HepG2 (cell line): ENCODE measurements around the gene UBE2B. TPM values are rescaled to one million over a fixed set of nuclear protein-coding genes. Genes with fewer than 3 reads are reported as not detected.

Source experiments
- ATAD3A ChIP-seq: sonication (generic); formaldehyde crosslinking; IDR thresholded peaks from 2 replicates; pipeline ENCODE4 v1.4.0; 2020; ENCODE audit warnings: missing genetic modification reagents
- DDIT3 ChIP-seq: sonication (generic); formaldehyde crosslinking; IDR thresholded peaks from 2 replicates; pipeline ENCODE4 v1.4.0; 2020; ENCODE audit warnings: mild to moderate bottlenecking, missing genetic modification reagents
- GPBP1L1 ChIP-seq: sonication (generic); formaldehyde crosslinking; IDR thresholded peaks from 2 replicates; pipeline ENCODE4 v1.5.0; 2020; ENCODE audit warnings: mild to moderate bottlenecking, missing genetic modification reagents
- GTF2F1 ChIP-seq: fragments of 150-350 bp; IDR thresholded peaks from 2 replicates; pipeline ENCODE4 v1.6.1; 2014; ENCODE audit warnings: low read length
- HCFC1 ChIP-seq: fragments of 150-350 bp; IDR thresholded peaks from 2 replicates; pipeline ENCODE4 v1.6.1; 2014; ENCODE audit warnings: low read depth, low read length
- HDAC1 ChIP-seq: sonication (generic); formaldehyde crosslinking; IDR thresholded peaks from 2 replicates; pipeline ENCODE4 v1.5.1; 2020; ENCODE audit warnings: mild to moderate bottlenecking, missing genetic modification reagents
- HNF4G ChIP-seq, 2 experiments: sonication (generic) in 1 of 2; formaldehyde crosslinking in 1 of 2; IDR thresholded peaks; 2 replicates each; pipeline versions ENCODE4 v1.4.0 to v1.6.1; 2011 to 2020; ENCODE audit warnings: borderline replicate concordance in 2 of 2, low read depth in 2 of 2, mild to moderate bottlenecking in 2 of 2, low read length in 1 of 2, missing genetic modification reagents in 1 of 2, moderate library complexity in 1 of 2
- LCORL ChIP-seq, 2 experiments: fragments of 450-650 bp in 1 of 2; sonication (generic) in 1 of 2; formaldehyde crosslinking in 1 of 2; IDR thresholded peaks; 2 replicates each; pipeline versions ENCODE4 v1.5.0 to v1.6.1; 2017 to 2020; ENCODE audit warnings: antibody characterized with exemption in 1 of 2, missing genetic modification reagents in 1 of 2
- MAZ ChIP-seq, 2 experiments: sonication (generic) in 1 of 2; formaldehyde crosslinking in 1 of 2; IDR thresholded peaks; 2 replicates each; pipeline versions ENCODE4 v1.5.0 to v1.6.1; 2012 to 2020; ENCODE audit warnings: low read depth in 2 of 2, mild to moderate bottlenecking in 2 of 2, borderline replicate concordance in 1 of 2, improper control_type of control experiment in 1 of 2, low read length in 1 of 2, missing genetic modification reagents in 1 of 2, moderate library complexity in 1 of 2
- MBD4 ChIP-seq: IDR thresholded peaks from 2 replicates; pipeline ENCODE4 v1.6.1; 2012; ENCODE audit warnings: low read length, inconsistent platforms, borderline replicate concordance
- MTA3 ChIP-seq: sonication (generic); formaldehyde crosslinking; IDR thresholded peaks from 2 replicates; pipeline ENCODE4 v1.4.0; 2020; ENCODE audit warnings: missing genetic modification reagents
- PLRG1 ChIP-seq: fragments of 450-650 bp; conservative IDR thresholded peaks from 2 replicates; pipeline ENCODE4 v1.6.1; 2016
- ZBTB8A ChIP-seq: sonication (generic); formaldehyde crosslinking; IDR thresholded peaks from 2 replicates; pipeline ENCODE4 v1.4.0; 2020; ENCODE audit warnings: mild to moderate bottlenecking, low read depth, missing genetic modification reagents, borderline replicate concordance
- ZNF235 ChIP-seq: sonication (generic); formaldehyde crosslinking; IDR thresholded peaks from 2 replicates; pipeline ENCODE4 v1.8.1; 2023; ENCODE audit warnings: mild to moderate bottlenecking, missing genetic modification reagents, borderline replicate concordance
- ZNF275 ChIP-seq: sonication (generic); formaldehyde crosslinking; IDR thresholded peaks from 2 replicates; pipeline ENCODE4 v1.8.0; 2022; ENCODE audit warnings: missing genetic modification reagents, mild to moderate bottlenecking, inconsistent platforms, borderline replicate concordance
- ZNF556 ChIP-seq: sonication (generic); formaldehyde crosslinking; IDR thresholded peaks from 2 replicates; pipeline ENCODE4 v1.4.0; 2020; ENCODE audit warnings: mild to moderate bottlenecking, missing genetic modification reagents, borderline replicate concordance
- ZNF574 ChIP-seq: sonication (generic); formaldehyde crosslinking; IDR thresholded peaks from 2 replicates; pipeline ENCODE4 v1.4.0; 2020; ENCODE audit warnings: missing genetic modification reagents
- polyA plus RNA-seq, 8 experiments: library from polyadenylated mRNA; depleted of rRNA in 3 of 8; stranded (reverse) in 7 of 8; unstranded in 1 of 8; fragments of >200 nt; fragmentation: Illumina TruSeq in 4 of 8; extraction: Trizol in 4 of 8; gene quantifications; 2 replicates each; pipeline versions ENCODE4 v1.2.1 to v1.2.3, GENCODE V29; 2011 to 2016; ENCODE audit warnings: low read depth in 4 of 8, missing spikeins in 1 of 8, mixed read lengths in 1 of 8; ENCODE audit not compliant: insufficient read depth in 1 of 8
- total RNA-seq, 5 experiments: library from RNA; depleted of rRNA; stranded (reverse); fragments of >200 nt; fragmentation: Illumina TruSeq; extraction: Trizol; gene quantifications; 2 replicates each; pipeline ENCODE4 v1.2.3, GENCODE V29; 2016; ENCODE audit warnings: low read depth in 1 of 5

Gene UBE2B
- total and polyA plus RNA-seq, 2 of the 13 experiments (the other 11 are each of a cell fraction or from before 2014, with no cell fraction given): 25.2 to 56.0 TPM

GRCh38 chr5:134411546-134412266 lies 40.3 kb downstream of the UBE2B start, which contains the start of gene CDKN2AIPNL (continued):
- no peak for TF ChIP-seq DDIT3 (CRISPR knock-in tag)
- TF ChIP-seq HNF4G (IDR thresholded peaks at IDR 0.05; ENCODE audit: borderline replicate concordance, low read depth, low read length): peak; percentile 42; the same call in 1 of the 2 replicates
- no peak; the same call in 1 of the 2 replicates for TF ChIP-seq HNF4G (CRISPR knock-in tag; IDR thresholded peaks at IDR 0.05; ENCODE audit: borderline replicate concordance, low read depth)
- peak; percentile 99 for TF ChIP-seq ZNF556 (CRISPR knock-in tag)
- TF ChIP-seq MBD4: no peak
- TF ChIP-seq MAZ (IDR thresholded peaks at IDR 0.05; ENCODE audit: borderline replicate concordance, low read depth, low read length): peak; percentile 63
- peak; percentile 94; the same call in 1 of the 2 replicates for TF ChIP-seq MAZ (CRISPR knock-in tag; IDR thresholded peaks at IDR 0.05; ENCODE audit: low read depth)
- 0 out of 2 replicates have a peak, but pooled peaks have one; percentile 32 for TF ChIP-seq ATAD3A (CRISPR knock-in tag)
- peak; percentile 44; the same call in 1 of the 2 replicates for TF ChIP-seq HCFC1
- no peak for TF ChIP-seq ZNF275
- peak; percentile 98 for TF ChIP-seq HDAC1 (CRISPR knock-in tag)
- peak; percentile 76; the same call in 1 of the 2 replicates for TF ChIP-seq ZBTB8A (CRISPR knock-in tag)
- no peak for TF ChIP-seq MTA3 (CRISPR knock-in tag)
- no peak for TF ChIP-seq GPBP1L1
- TF ChIP-seq GTF2F1: no peak
- TF ChIP-seq LCORL (IDR thresholded peaks at IDR 0.05): no peak
- peak; percentile 81; the same call in 1 of the 2 replicates for TF ChIP-seq LCORL (CRISPR knock-in tag; IDR thresholded peaks at IDR 0.05)
- TF ChIP-seq PLRG1: no peak
- peak; percentile 82; the same call in 1 of the 2 replicates for TF ChIP-seq ZNF235 (CRISPR knock-in tag)
- TF ChIP-seq ZNF574 (CRISPR knock-in tag): peak; percentile 100
